Activated CD8-positive, alpha-beta T cell treated with anti-CD3 and anti-CD28 coated beads for 36 hours (primary cell): ENCODE measurements around the gene ZMIZ1. TPM values are rescaled to one million over a fixed set of nuclear protein-coding genes. Genes with fewer than 3 reads are reported as not detected.

ENCODE experiments used
- ATAC-seq: fragments of 200-7000 bp; cut with Tn5 transposase; one replicate; pipeline ENCODE4 v1.10.0; 2021; ENCODE audit warnings: mild to moderate bottlenecking, moderate library complexity
- CTCF ChIA-PET: fragments of 350-600 bp; sonication (Branson Sonifier 250); formaldehyde crosslinking; loops from one replicate; lab custom pipeline; 2021; ENCODE audit warnings: antibody characterized with exemption; lab: Charles Lee
- POLR2A ChIA-PET: fragments of 350-600 bp; sonication (Branson Sonifier 250); formaldehyde crosslinking; loops from one replicate; lab custom pipeline; 2021; ENCODE audit warnings: antibody characterized with exemption; lab: Charles Lee
- DNase-seq: peaks from one replicate; pipeline ENCODE4 v3.0.0-alpha.2; 2020
- H3K27ac Mint-ChIP-seq: one replicate; pipeline ENCODE4 v1.8.0; 2021; ENCODE audit warnings: mild to moderate bottlenecking, mixed read lengths
- H3K27me3 Mint-ChIP-seq: one replicate; pipeline ENCODE4 v1.8.0; 2021; ENCODE audit warnings: mixed read lengths
- H3K36me3 Mint-ChIP-seq: one replicate; pipeline ENCODE4 v1.8.0; 2021; ENCODE audit warnings: low read depth, mixed read lengths
- H3K4me1 Mint-ChIP-seq: one replicate; pipeline ENCODE4 v1.8.0; 2021; ENCODE audit warnings: low read depth, mixed read lengths
- H3K4me3 Mint-ChIP-seq: one replicate; pipeline ENCODE4 v1.8.0; 2021; ENCODE audit warnings: mild to moderate bottlenecking, moderate library complexity, mixed read lengths
- H3K9me3 Mint-ChIP-seq: one replicate; pipeline ENCODE4 v1.8.0; 2021; ENCODE audit warnings: mixed read lengths
- CTCF ChIP-seq: fragments of 200-600 bp; IDR thresholded peaks from one replicate; pipeline ENCODE4 v1.8.0; 2022; ENCODE audit warnings: antibody characterized with exemption, mild to moderate bottlenecking
- intact Hi-C: fragments of 100-400 bp; cut with micrococcal nuclease; formaldehyde crosslinking; loops from one replicate; pipeline ENCODE4 v1.10.0; 2022
- total RNA-seq, 2 experiments: library from RNA; stranded (reverse); gene quantifications; one replicate each; pipeline ENCODE4 v1.2.3, GENCODE V29; 2021

Gene ZMIZ1
- total RNA-seq, 2 experiments from 2014 or later, result 46.5 to 52.2 TPM

DNA sequence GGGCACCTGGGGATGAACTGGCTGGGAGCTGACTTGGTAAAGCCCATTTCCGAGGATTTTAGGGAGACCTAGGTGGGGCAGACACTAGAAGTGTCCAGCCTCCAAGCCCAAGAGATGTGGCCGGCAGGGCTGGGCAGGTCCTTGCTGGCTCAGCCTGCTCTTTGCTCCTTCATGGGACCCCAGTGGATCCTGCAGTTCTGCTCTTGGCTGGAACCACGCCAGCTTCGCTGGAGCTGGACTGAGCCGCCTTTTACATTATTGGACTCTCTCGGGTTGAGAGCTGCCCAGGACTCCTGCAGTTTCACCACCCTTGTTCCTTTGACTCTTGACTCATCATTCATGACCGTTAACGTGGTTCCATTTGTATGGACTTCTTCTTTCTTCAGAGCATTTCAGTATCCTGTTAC lies 284.2 kb downstream of the ZMIZ1 start:
- ChIA-PET CTCF (interaction anchor here (0.9 kb wide), 1 partner anchor 12 kb away, joined by 3 read pairs; no protein-coding TSS in a partner anchor), POLR2A (interaction anchor here (1.0 to 13.2 kb wide), 4 partner anchors 11 to 67 kb away, joined by 3 to 155 read pairs (median 3); no protein-coding TSS in a partner anchor)
- intact Hi-C loops, result loop anchor here (5.0 kb wide), 1 partner anchor 36 kb away; no protein-coding TSS in a partner anchor
- ATAC-seq (no peak), DNase-seq (no peak)
- Mint-ChIP-seq H3K4me1 (peaks cover 50% of the 10 kb centered on the region), H3K4me3 (no peak overlapping the region), H3K9me3 (no peaks in the 10 kb centered on the region), H3K27ac (no peak overlapping the region), H3K27me3 (no peaks in the 10 kb centered on the region), H3K36me3 (peaks cover 76% of the 10 kb centered on the region)
- no peak for TF ChIP-seq CTCF

GRCh38 chr10:79353726-79354125 lies 285.0 kb downstream of the ZMIZ1 start:
- ChIA-PET CTCF (interaction anchor here (0.9 to 1.7 kb wide), 2 partner anchors 12 to 21 kb away, joined by 3 to 5 read pairs; no protein-coding TSS in a partner anchor), POLR2A (interaction anchor here (0.9 to 13.2 kb wide), 8 partner anchors 8 to 88 kb away, joined by 3 to 155 read pairs (median 4); no protein-coding TSS in a partner anchor)
- intact Hi-C loops, result loop anchor here (5.0 kb wide), 1 partner anchor 36 kb away; no protein-coding TSS in a partner anchor
- H3K27me3 Mint-ChIP-seq, result no peaks in the 10 kb centered on the region
- no peak for DNase-seq
- no peaks in the 10 kb centered on the region for H3K9me3 Mint-ChIP-seq
- no peak for TF ChIP-seq CTCF
- H3K4me1 Mint-ChIP-seq, result peaks cover 48% of the 10 kb centered on the region
- H3K36me3 Mint-ChIP-seq, result peaks cover 70% of the 10 kb centered on the region
- ATAC-seq, result no peak
- peak overlapping the region; percentile 20 for H3K27ac Mint-ChIP-seq
- no peak overlapping the region for H3K4me3 Mint-ChIP-seq

DNA sequence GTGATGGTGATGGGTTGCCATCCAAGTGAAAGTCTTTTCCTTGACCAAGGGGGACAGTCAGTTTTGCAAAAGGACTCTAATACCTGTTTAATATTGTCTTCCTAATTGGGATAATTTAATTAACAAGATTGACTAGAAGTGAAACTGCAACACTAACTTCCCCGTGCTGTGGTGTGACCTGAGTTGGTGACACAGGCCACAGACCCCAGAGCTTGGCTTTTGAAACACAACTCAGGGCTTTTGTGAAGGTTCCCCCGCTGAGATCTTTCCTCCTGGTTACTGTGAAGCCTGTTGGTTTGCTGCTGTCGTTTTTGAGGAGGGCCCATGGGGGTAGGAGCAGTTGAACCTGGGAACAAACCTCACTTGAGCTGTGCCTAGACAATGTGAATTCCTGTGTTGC lies 285.4 kb downstream of the ZMIZ1 start:
- Mint-ChIP-seq H3K9me3 (no peaks in the 10 kb centered on the region), H3K4me1 (peaks cover 43% of the 10 kb centered on the region)

DNA sequence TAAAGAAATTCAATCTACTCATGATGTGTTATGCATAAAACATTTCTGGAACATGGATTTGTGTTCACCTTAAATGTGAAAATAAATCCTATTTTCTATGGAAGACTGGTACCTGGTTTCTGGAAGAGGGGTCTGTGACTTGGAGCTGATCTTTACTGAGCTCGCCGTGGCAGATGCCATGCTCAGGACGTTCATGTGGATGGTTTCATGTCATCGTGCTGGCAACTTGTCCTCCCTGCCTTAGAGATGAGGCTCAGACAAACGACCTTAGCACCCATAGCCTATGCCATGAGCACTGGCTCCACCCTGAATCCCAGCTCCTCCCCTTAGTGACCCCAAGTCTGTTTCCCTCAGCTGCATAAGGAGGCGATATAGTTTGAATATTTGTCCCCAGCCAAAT lies 285.8 kb downstream of the ZMIZ1 start:
- TF ChIP-seq CTCF, result no peak
- DNase-seq (no peak), ATAC-seq (no peak)
- Mint-ChIP-seq H3K9me3 (no peaks in the 10 kb centered on the region), H3K4me1 (peaks cover 39% of the 10 kb centered on the region), H3K36me3 (peaks cover 64% of the 10 kb centered on the region), H3K27ac (no peak overlapping the region), H3K4me3 (no peak overlapping the region), H3K27me3 (no peaks in the 10 kb centered on the region)
- POLR2A ChIA-PET, result interaction anchor here (0.8 to 13.2 kb wide), 8 partner anchors 9 to 107 kb away, joined by 3 to 155 read pairs (median 4); no protein-coding TSS in a partner anchor
- intact Hi-C loops, result loop anchor here (5.0 kb wide), 1 partner anchor 37 kb away; no protein-coding TSS in a partner anchor
- CTCF ChIA-PET, result interaction anchor here (1.2 to 1.7 kb wide), 2 partner anchors 12 to 20 kb away, joined by 3 to 5 read pairs; no protein-coding TSS in a partner anchor

More for the DNA sequence above, 285.4 kb downstream of the ZMIZ1 start:
- ChIA-PET POLR2A (interaction anchor here (0.9 to 13.2 kb wide), 8 partner anchors 8 to 106 kb away, joined by 3 to 155 read pairs (median 4); no protein-coding TSS in a partner anchor), CTCF (interaction anchor here (1.2 to 1.7 kb wide), 2 partner anchors 12 to 20 kb away, joined by 3 to 5 read pairs; no protein-coding TSS in a partner anchor)
- no peaks in the 10 kb centered on the region for H3K27me3 Mint-ChIP-seq
- ATAC-seq (no peak), DNase-seq (peak; percentile 46)
- H3K4me3 Mint-ChIP-seq, result no peak overlapping the region
- H3K27ac Mint-ChIP-seq, result peak overlapping the region; percentile 36
- intact Hi-C loops, result loop anchor here (5.0 kb wide), 1 partner anchor 37 kb away; no protein-coding TSS in a partner anchor
- peaks cover 69% of the 10 kb centered on the region for H3K36me3 Mint-ChIP-seq
- no peak for TF ChIP-seq CTCF
